Stimulated activated CD4-positive, alpha-beta T cell treated with anti-CD3 and anti-CD28 coated beads, TNF-alpha, amount 100 ng/mL, for 1 hour (primary cell): ENCODE results near the gene SESTD1.
"Not testable (repeated sequence)": the region's sequence is repeated elsewhere in the genome, so short reads cannot be mapped to it uniquely, and the experiment has no call there.

Experiments used
- DNase-seq, 3 donors: peaks; one replicate each; pipeline ENCODE4 v3.0.0-alpha.2; 2020; ENCODE audit warnings: low read depth in 3 of 3, low spot score in 1 of 3

SESTD1 gene

DNA sequence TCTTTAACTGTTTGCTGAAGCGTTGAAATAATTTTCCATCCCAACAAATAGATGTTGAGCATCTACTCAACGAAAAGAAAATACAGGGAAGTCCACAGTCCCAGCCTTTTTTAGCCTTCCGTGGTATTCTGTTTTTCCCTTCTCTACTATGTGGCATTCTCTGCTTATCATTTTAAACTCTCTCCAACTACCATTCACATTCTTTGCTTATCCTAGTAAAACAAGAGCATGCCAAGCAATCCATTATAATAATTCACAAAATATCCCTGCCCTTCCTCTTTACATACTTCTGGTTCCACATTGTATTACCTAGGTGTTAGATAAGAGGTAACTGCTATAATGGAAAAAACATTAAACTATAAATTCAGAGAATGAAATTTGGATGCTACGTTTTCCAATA lies 1.6 kb upstream of the SESTD1 start:
- no peak for DNase-seq

GRCh38 chr2:179265082-179265510 lies 464 bp upstream of the SESTD1 start:
- no peak for DNase-seq

DNA sequence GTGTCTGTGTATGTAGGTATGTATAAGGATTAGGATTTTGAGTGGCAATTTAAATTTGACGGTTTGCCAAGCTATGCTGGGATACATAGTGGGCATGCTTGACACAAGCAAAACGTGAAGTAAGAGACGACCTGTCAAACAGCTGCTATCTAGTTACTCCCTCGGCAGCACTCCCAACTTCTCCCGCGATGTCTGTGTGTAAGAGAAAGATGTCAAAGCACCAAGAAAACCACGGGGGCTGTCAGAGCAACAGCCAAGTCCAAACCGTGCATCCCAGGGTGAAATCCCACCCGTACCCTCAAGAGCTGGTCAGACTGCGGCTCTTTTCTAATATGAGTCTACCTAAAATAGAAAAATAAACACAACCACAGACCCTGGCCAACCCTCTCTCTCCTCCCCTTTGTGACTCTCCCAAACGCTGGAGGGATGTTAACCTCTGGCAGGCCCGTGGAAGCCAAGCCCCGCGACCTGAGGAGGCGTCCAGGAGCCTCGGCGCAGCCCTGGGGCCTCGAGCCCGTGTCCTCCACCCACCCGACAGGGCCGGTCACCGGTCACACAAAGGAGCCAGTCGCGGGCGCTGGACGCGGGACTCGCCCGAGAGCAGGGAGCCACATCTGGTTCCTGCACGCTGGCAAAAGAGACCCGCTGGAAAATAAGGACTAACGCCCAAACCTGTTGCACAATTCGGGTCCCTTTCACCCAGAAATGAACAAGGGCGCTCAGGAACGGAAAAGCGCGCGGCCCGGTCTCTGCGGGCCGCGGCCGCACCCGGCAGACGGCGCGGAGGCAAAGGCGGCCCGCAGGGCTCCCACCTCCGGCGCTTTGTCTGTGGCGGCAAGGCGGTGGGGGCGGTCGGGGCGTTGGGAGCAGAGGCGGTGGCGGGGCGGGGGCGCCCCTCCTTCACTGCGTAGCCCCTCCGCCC lies 925 bp downstream of the SESTD1 start:
- DNase-seq, result peak in 2 of 3 donors; percentile 4 to 9

- no peak for DNase-seq
These were observed 1.6 kb downstream of the SESTD1 start for GRCh38 chr2:179263015-179263414.

GRCh38 chr2:179262077-179262660 lies 2.5 kb downstream of the SESTD1 start:
- no peak for DNase-seq

- DNase-seq, result no peak
These were observed 3.3 kb downstream of the SESTD1 start for GRCh38 chr2:179261151-179261825.

DNA sequence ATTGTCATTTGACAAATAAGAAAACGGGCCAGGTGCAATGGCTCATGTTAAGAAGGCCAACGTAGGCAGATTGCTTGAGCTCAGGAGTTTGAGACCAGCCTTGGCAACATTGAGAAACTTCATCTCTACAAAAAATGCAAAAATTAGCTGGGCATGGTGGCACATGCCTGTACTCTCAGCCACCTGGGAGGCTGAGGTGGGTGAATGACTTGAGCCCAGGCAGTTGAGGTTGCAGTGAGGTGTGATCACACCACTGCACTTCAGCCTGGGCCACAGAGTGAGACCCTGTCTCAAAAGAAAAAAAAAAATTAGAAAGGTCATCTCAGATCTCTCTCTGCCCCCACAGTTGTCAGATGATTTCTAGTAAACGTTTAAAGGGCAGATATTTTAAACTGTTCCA lies 4.4 kb downstream of the SESTD1 start:
- DNase-seq, result no peak

GRCh38 chr2:179255129-179255528 lies 9.5 kb downstream of the SESTD1 start:
- no peak for DNase-seq

GRCh38 chr2:179253226-179253625 lies 11.4 kb downstream of the SESTD1 start:
- no peak for DNase-seq

DNA sequence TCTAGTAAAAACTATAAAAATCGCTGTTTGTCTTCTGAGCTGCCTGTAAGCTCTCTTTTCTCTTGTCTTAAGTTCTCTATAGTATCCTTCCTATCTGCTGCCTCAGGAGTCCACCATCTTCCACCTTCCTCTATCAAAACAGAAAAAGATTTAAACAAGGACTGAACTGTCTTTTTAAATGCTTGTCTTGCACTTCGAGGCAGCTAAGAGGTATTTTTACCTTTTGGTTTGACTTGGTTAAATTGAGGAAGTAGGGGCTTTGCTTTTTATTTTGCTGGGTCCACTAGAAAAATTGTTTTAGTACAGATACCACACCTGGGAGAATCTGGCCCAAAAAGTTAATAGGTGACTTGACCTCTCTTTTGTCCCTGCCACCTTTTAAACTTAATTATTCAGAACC lies 12.2 kb downstream of the SESTD1 start:
- no peak for DNase-seq

- DNase-seq, result no peak
These were observed 12.8 kb downstream of the SESTD1 start for GRCh38 chr2:179251870-179252269.

- no peak for DNase-seq
These were observed 13.7 kb downstream of the SESTD1 start for GRCh38 chr2:179250848-179251504.

- DNase-seq, result no peak
These were observed 14.5 kb downstream of the SESTD1 start for GRCh38 chr2:179250095-179250494.

- no peak for DNase-seq
These were observed 16.6 kb downstream of the SESTD1 start for GRCh38 chr2:179248024-179248348.

- DNase-seq, result no peak
These were observed 17.2 kb downstream of the SESTD1 start for GRCh38 chr2:179247318-179248023.

DNA sequence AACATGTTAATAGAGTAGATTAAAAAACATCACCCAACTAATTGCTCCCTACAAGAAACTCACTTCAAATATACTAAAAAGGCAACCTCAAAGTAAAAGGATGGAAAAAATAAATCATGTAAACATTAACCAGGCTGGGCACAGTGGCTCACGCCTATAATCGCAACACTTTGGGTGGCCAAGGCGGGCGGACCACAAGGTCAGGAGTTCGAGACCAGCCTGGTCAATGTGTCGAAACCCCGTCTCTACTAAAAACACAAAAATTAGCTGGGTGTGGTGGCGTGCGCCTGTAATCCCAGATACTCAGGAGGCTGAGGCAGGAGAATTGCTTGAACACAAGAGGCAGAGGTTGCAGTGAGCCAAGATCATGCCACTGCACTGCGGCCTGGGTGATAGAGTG lies 18.8 kb downstream of the SESTD1 start:
- not testable (repeated sequence) for DNase-seq

DNA sequence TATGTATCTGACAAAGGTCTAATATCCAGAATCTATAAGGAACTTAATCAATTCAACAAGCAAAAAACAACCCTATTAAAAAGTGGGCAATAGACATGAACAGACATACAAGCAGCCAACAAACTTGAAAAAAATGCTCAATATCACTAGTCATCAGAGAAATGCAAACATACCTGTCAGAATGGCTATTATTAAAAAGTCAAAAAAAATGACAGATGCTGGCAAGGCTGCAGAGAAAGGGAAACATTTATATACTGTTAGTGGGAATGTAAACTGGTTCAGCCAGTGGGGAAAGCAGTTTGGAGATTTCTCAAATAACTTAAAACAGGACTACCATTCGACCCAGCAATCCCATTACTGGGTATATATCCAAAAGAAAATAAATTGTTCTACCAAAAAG lies 21.6 kb downstream of the SESTD1 start:
- no peak for DNase-seq

- no peak for DNase-seq
These were observed 23.9 kb downstream of the SESTD1 start for GRCh38 chr2:179240481-179241451.

GRCh38 chr2:179239838-179240237 lies 24.8 kb downstream of the SESTD1 start:
- DNase-seq, result no peak

GRCh38 chr2:179239195-179239594 lies 25.4 kb downstream of the SESTD1 start:
- DNase-seq, result no peak
